ENCODE data around the gene LRRC27.
"Not testable (repeated sequence)": the region's sequence is repeated elsewhere in the genome, so short reads cannot be mapped to it uniquely, and the experiment has no call there.

The LRRC27 gene

DNA sequence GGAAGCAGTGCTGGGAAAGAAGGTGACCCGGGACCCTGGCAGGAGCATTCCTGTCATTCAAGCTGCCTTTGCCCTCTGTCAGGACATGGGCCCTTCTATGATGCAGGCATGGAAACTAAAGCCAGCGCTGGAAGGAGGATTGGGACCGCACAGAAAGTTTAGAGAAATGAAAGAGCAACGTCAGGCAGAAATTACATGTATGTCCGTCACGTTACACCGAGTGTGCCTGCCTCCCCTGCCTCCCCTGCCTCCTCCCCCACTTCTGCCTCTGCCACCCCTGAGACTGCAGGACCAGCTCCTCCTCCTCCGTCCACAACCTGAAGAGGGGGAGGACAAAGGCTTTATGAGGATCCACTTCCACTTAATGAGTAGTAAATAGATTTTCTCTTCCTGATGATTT is 51.1 kb downstream of the LRRC27 start:
- H3K4me3 ChIP-seq (ENCODE audit: low read depth, low read length): no peak overlapping the region
- no peak for DNase-seq (ENCODE audit: low read depth)
- no peak for TF ChIP-seq CTCF (conservative IDR thresholded peaks at IDR 0.05; ENCODE audit: low read depth, low read length)

DNA sequence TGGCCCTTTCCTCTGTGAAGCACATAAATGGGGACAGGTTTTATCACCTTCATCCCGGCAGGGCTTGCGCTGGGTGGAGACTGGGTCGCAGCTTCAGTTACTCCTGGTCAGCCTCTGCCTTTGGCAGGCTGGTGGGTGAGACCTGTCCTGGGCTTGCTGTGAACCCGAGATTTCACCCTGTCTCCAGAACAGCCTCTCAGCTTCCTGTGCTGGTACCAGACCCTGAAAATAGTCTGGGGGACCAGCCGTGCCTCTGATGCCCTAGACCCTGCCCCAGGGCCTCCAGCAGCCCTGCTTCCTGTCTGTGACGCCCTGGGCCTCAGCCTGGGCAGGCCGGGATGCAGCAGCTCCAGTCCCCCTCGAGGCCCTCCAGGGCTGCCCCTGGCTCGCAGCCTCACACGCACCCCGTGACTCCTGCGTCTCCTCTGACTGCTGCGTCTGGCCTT is 51.8 kb downstream of the LRRC27 start:
- TF ChIP-seq CTCF (conservative IDR thresholded peaks at IDR 0.05; ENCODE audit: low read depth, low read length): no peak
- H3K4me3 ChIP-seq (ENCODE audit: low read depth, low read length): no peak overlapping the region
- no peak for DNase-seq (ENCODE audit: low read depth)

- H3K4me3 ChIP-seq (ENCODE audit: low read depth, low read length): no peak overlapping the region
- DNase-seq (ENCODE audit: low read depth): no peak
- TF ChIP-seq CTCF (conservative IDR thresholded peaks at IDR 0.05; ENCODE audit: low read depth, low read length): no peak
Measured at GRCh38 chr10:132384618-132385388, 52.8 kb downstream of the LRRC27 start.

- DNase-seq (ENCODE audit: low read depth): no peak
- no peak for TF ChIP-seq CTCF (conservative IDR thresholded peaks at IDR 0.05; ENCODE audit: low read depth, low read length)
- H3K4me3 ChIP-seq (ENCODE audit: low read depth, low read length): no peak overlapping the region
Measured at GRCh38 chr10:132385389-132385667, 53.3 kb downstream of the LRRC27 start.

- no peak for TF ChIP-seq CTCF (conservative IDR thresholded peaks at IDR 0.05; ENCODE audit: low read depth, low read length)
- no peak overlapping the region for H3K4me3 ChIP-seq (ENCODE audit: low read depth, low read length)
- DNase-seq (ENCODE audit: low read depth): no peak
Measured at GRCh38 chr10:132385721-132386418, 53.9 kb downstream of the LRRC27 start.

DNA sequence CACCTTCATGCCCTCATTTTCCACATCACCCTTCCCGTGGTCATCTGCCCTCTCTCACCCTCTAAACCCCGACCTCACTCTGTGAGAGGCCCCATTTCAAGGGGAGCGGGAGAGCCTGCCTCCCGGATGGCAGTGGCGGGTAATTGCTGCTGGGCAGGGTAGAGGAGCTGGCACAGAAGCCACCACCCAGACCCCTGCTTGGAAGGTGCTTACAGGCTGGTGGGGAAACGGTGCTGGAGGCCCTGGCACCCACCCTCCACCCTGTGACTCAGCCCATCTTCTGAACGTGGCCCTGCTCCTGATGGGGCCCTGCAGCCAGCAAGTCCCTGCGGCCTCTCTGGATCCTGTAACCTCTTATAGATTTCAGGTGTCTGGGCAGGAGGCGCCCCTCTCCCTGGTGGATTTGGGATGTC is 54.4 kb downstream of the LRRC27 start:
- H3K4me3 ChIP-seq (ENCODE audit: low read depth, low read length): no peak overlapping the region
- TF ChIP-seq CTCF (conservative IDR thresholded peaks at IDR 0.05; ENCODE audit: low read depth, low read length): no peak
- DNase-seq (ENCODE audit: low read depth): no peak

DNA sequence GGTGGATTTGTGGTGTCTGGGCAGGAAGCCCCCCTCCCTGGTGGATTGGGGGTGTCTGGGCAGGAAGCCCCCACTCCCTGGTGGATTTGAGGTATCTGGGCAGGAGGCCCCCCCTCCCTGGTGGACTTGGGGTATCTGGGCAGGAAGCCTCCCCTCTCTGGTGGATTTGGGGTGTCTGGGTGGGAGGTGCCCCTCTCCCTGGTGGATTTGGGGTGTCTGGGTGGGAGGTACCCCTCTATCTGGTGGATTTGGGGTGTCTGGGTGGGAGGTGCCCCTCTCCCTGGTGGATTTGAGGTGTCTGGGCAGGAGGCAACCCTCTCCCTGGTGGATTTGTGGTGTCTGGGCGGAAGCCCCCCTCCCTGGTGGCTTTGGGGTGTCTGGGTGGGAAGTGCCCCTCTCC is 54.9 kb downstream of the LRRC27 start:
- not testable (repeated sequence) for H3K4me3 ChIP-seq (ENCODE audit: low read depth, low read length); DNase-seq (ENCODE audit: low read depth)

Data from choroid plexus epithelial cell (primary cell).